A549 (cell line): ENCODE data around the gene FAAH.

ENCODE experiments used
- CBX2 ChIP-seq: fragments of 200-600 bp; sonication (generic); IDR thresholded peaks from 2 replicates; pipeline ENCODE4 v1.6.1; 2016; ENCODE audit warnings: low read depth, mild to moderate bottlenecking, borderline replicate concordance
- CTCF ChIP-seq: fragments of >200 bp; sonication (Bioruptor Twin); formaldehyde crosslinking; IDR thresholded peaks from 3 replicates; pipeline ENCODE4 v1.5.1; 2016
- EHMT2 ChIP-seq: fragments of 200-600 bp; sonication (generic); IDR thresholded peaks from 2 replicates; pipeline ENCODE4 v1.6.1; 2016; ENCODE audit warnings: antibody characterized with exemption, low read depth, mild to moderate bottlenecking, moderate library complexity
- JUN ChIP-seq, 2 experiments: fragments of >200 bp; sonication (Bioruptor Twin); formaldehyde crosslinking; IDR thresholded peaks; 2 replicates in 1 of 2; 3 replicates in 1 of 2; pipeline ENCODE4 v1.6.1; 2016 to 2017
- JUNB ChIP-seq: fragments of >200 bp; sonication (Bioruptor Twin); formaldehyde crosslinking; IDR thresholded peaks from 2 replicates; pipeline ENCODE4 v1.6.1; 2016
- MAX ChIP-seq: IDR thresholded peaks from 2 replicates; pipeline ENCODE4 v1.6.1; 2012
- MYC ChIP-seq: IDR thresholded peaks from 2 replicates; pipeline ENCODE4 v1.6.1; 2012; ENCODE audit warnings: mild to moderate bottlenecking, inconsistent platforms, low read length, improper control_type of control experiment, borderline replicate concordance
- POLR2A ChIP-seq: IDR thresholded peaks from 2 replicates; pipeline ENCODE4 v1.6.1; 2012; ENCODE audit warnings: mild to moderate bottlenecking, low read length
- RAD21 ChIP-seq, 2 experiments: fragments of >200 bp in 1 of 2; sonication (Bioruptor Twin) in 1 of 2; formaldehyde crosslinking in 1 of 2; IDR thresholded peaks in 1 of 2; conservative IDR thresholded peaks in 1 of 2; 2 replicates in 1 of 2; 3 replicates in 1 of 2; pipeline ENCODE4 v1.6.1; 2012 to 2018; ENCODE audit warnings: inconsistent platforms in 1 of 2
- RARB ChIP-seq: fragments of 250-450 bp; sonication (Bioruptor Pico); IDR thresholded peaks from 2 replicates; pipeline ENCODE4 v1.8.0; 2021; ENCODE audit warnings: mild to moderate bottlenecking, moderate library complexity
- TP53 ChIP-seq: fragments of 250-450 bp; sonication (Bioruptor Pico); IDR thresholded peaks from 2 replicates; pipeline ENCODE4 v1.5.0; 2021; ENCODE audit warnings: mild to moderate bottlenecking, moderate library complexity
- TF ChIP-seq, protein P1 (sequence below): IDR thresholded peaks from 2 replicates; pipeline ENCODE4 v1.6.1; 2012; ENCODE audit warnings: low read depth, borderline replicate concordance
- TF ChIP-seq, protein P2 (sequence below): fragments of 200-600 bp; sonication (generic); IDR thresholded peaks from 2 replicates; pipeline ENCODE4 v1.6.1; 2016; ENCODE audit warnings: antibody characterized with exemption, mild to moderate bottlenecking, moderate library complexity

DNA sequence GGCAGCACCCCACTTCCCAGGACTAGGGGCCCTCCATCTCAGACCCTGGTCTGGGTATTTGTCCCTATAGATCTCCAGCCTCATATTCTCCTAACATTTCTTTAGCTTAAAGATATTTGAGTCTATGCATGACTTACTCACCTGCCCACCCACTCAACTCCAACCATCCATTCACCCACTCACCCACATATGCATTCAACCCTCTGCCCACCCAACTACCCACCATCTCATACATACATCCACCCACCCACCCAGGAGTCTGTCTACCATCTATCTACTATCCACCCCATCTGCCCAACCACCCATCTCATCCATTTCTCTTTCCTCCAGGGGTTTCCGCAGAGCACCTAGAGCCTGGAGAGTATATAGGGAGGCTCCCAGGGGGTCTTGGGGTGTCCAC is 42.7 kb downstream of the FAAH start:
- TF ChIP-seq JUN (IDR thresholded peaks at IDR 0.05) = no peak
- TF ChIP-seq, protein P1, sequence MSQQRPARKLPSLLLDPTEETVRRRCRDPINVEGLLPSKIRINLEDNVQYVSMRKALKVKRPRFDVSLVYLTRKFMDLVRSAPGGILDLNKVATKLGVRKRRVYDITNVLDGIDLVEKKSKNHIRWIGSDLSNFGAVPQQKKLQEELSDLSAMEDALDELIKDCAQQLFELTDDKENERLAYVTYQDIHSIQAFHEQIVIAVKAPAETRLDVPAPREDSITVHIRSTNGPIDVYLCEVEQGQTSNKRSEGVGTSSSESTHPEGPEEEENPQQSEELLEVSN = no peak
- TF ChIP-seq POLR2A = no peak
- TF ChIP-seq EHMT2 = no peak
- TF ChIP-seq MAX = no peak
- TF ChIP-seq, protein P2, sequence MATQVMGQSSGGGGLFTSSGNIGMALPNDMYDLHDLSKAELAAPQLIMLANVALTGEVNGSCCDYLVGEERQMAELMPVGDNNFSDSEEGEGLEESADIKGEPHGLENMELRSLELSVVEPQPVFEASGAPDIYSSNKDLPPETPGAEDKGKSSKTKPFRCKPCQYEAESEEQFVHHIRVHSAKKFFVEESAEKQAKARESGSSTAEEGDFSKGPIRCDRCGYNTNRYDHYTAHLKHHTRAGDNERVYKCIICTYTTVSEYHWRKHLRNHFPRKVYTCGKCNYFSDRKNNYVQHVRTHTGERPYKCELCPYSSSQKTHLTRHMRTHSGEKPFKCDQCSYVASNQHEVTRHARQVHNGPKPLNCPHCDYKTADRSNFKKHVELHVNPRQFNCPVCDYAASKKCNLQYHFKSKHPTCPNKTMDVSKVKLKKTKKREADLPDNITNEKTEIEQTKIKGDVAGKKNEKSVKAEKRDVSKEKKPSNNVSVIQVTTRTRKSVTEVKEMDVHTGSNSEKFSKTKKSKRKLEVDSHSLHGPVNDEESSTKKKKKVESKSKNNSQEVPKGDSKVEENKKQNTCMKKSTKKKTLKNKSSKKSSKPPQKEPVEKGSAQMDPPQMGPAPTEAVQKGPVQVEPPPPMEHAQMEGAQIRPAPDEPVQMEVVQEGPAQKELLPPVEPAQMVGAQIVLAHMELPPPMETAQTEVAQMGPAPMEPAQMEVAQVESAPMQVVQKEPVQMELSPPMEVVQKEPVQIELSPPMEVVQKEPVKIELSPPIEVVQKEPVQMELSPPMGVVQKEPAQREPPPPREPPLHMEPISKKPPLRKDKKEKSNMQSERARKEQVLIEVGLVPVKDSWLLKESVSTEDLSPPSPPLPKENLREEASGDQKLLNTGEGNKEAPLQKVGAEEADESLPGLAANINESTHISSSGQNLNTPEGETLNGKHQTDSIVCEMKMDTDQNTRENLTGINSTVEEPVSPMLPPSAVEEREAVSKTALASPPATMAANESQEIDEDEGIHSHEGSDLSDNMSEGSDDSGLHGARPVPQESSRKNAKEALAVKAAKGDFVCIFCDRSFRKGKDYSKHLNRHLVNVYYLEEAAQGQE = no peak
- TF ChIP-seq CTCF = no peak
- TF ChIP-seq MYC = no peak
- TF ChIP-seq RARB (CRISPR knock-in tag) = no peak
- TF ChIP-seq RAD21 (conservative IDR thresholded peaks at IDR 0.05 in 1 of 2, IDR thresholded peaks at IDR 0.05 in 1 of 2) = no peak
- TF ChIP-seq JUNB = no peak
- no peak for TF ChIP-seq TP53
- no peak for TF ChIP-seq CBX2
